H9 (cell line): ENCODE measurements around the gene ARL16. TPM values are rescaled to one million over a fixed set of nuclear protein-coding genes. Genes with fewer than 3 reads are reported as not detected.
A peak's percentile ranks its signal among the peaks of the same experiment; 100 is the strongest.

Experiments used
- DNase-seq: peaks from one replicate; pipeline ENCODE4 v3.0.0-alpha.2; 2017
- H2AFZ ChIP-seq: one replicate; pipeline ENCODE4 v1.6.1; 2013; ENCODE audit warnings: mild to moderate bottlenecking, low read length, control low read depth, moderate library complexity
- H2AK5ac ChIP-seq: 2 replicates; pipeline ENCODE4 v1.6.1; 2013; ENCODE audit warnings: low read length, control low read depth, mixed read lengths; ENCODE audit not compliant: insufficient read length
- H2BK120ac ChIP-seq: one replicate; pipeline ENCODE4 v1.6.1; 2013; ENCODE audit warnings: low read depth, mild to moderate bottlenecking, low read length, control low read depth, inconsistent platforms; ENCODE audit not compliant: poor library complexity, severe bottlenecking
- H2BK12ac ChIP-seq: 2 replicates; pipeline ENCODE4 v1.6.1; 2013; ENCODE audit warnings: low read length, control low read depth, mixed read lengths, low read depth; ENCODE audit not compliant: insufficient read length
- H2BK15ac ChIP-seq: 2 replicates; pipeline ENCODE4 v1.6.1; 2013; ENCODE audit warnings: low read depth, low read length, control low read depth
- H2BK20ac ChIP-seq: one replicate; pipeline ENCODE4 v1.6.1; 2013; ENCODE audit warnings: low read depth, mild to moderate bottlenecking, low read length, control low read depth, inconsistent platforms; ENCODE audit not compliant: poor library complexity, severe bottlenecking
- H2BK5ac ChIP-seq: 2 replicates; pipeline ENCODE4 v1.6.1; 2013; ENCODE audit warnings: low read length, control low read depth, mixed read lengths; ENCODE audit not compliant: insufficient read length
- H3K14ac ChIP-seq: 2 replicates; pipeline ENCODE4 v1.6.1; 2013; ENCODE audit warnings: low read length, control low read depth; ENCODE audit not compliant: insufficient read depth
- H3K18ac ChIP-seq: 2 replicates; pipeline ENCODE4 v1.6.1; 2013; ENCODE audit warnings: low read depth, mild to moderate bottlenecking, mixed read lengths, low read length, control low read depth; ENCODE audit not compliant: insufficient read length
- H3K23ac ChIP-seq: 2 replicates; pipeline ENCODE4 v1.6.1; 2013; ENCODE audit warnings: low read length, control low read depth, mixed read lengths, low read depth; ENCODE audit not compliant: insufficient read length
- H3K23me2 ChIP-seq: 2 replicates; pipeline ENCODE4 v1.6.1; 2013; ENCODE audit warnings: low read depth, mild to moderate bottlenecking, mixed read lengths, low read length, control low read depth; ENCODE audit not compliant: insufficient read length, poor library complexity, severe bottlenecking
- H3K27ac ChIP-seq: 2 replicates; pipeline ENCODE4 v1.5.1; 2013; ENCODE audit warnings: low read length, control low read depth, mixed read lengths, low read depth; ENCODE audit not compliant: insufficient read length
- H3K27me3 ChIP-seq: 2 replicates; pipeline ENCODE4 v1.6.1; 2013; ENCODE audit warnings: low read length, control low read depth, inconsistent platforms; ENCODE audit not compliant: insufficient read depth
- H3K4ac ChIP-seq: 2 replicates; pipeline ENCODE4 v1.6.1; 2013; ENCODE audit warnings: low read depth, mild to moderate bottlenecking, control low read depth, inconsistent platforms, low read length, moderate library complexity
- H3K4me1 ChIP-seq: 2 replicates; pipeline ENCODE4 v1.6.1; 2013; ENCODE audit warnings: low read length, control low read depth, inconsistent platforms; ENCODE audit not compliant: insufficient read depth
- H3K4me2 ChIP-seq: 2 replicates; pipeline ENCODE4 v1.6.1; 2013; ENCODE audit warnings: low read length, control low read depth, mixed read lengths; ENCODE audit not compliant: insufficient read length, insufficient read depth
- H3K56ac ChIP-seq: 2 replicates; pipeline ENCODE4 v1.6.1; 2013; ENCODE audit warnings: low read depth, mild to moderate bottlenecking, mixed read lengths, low read length, control low read depth; ENCODE audit not compliant: insufficient read length
- H3K79me1 ChIP-seq: 2 replicates; pipeline ENCODE4 v1.6.1; 2013; ENCODE audit warnings: low read depth, mild to moderate bottlenecking, moderate library complexity, low read length, control low read depth, inconsistent platforms; ENCODE audit not compliant: insufficient read depth, poor library complexity, severe bottlenecking
- H3K79me2 ChIP-seq: 2 replicates; pipeline ENCODE4 v1.6.1; 2013; ENCODE audit warnings: low read length, control low read depth, inconsistent platforms; ENCODE audit not compliant: insufficient read depth
- H3K9ac ChIP-seq: 2 replicates; pipeline ENCODE4 v1.6.1; 2013; ENCODE audit warnings: low read length, control low read depth, mixed read lengths; ENCODE audit not compliant: insufficient read length; ENCODE audit errors: extremely low read depth
- H3K9me3 ChIP-seq: one replicate; pipeline ENCODE4 v1.6.1; 2013; ENCODE audit warnings: low read depth, low read length, inconsistent platforms; ENCODE audit not compliant: control insufficient read depth
- H3T11ph ChIP-seq: one replicate; pipeline ENCODE4 v1.6.1; 2013; ENCODE audit warnings: mild to moderate bottlenecking, low read length, control low read depth, inconsistent platforms
- H4K20me1 ChIP-seq: one replicate; pipeline ENCODE4 v1.6.1; 2013; ENCODE audit not compliant: control insufficient read depth, insufficient read length, insufficient read depth
- H4K5ac ChIP-seq: 2 replicates; pipeline ENCODE4 v1.6.1; 2013; ENCODE audit warnings: low read depth, mild to moderate bottlenecking, mixed read lengths, low read length, control low read depth; ENCODE audit not compliant: insufficient read length
- H4K8ac ChIP-seq: replicated peaks from 2 replicates; pipeline ENCODE4 v1.6.1; 2013; ENCODE audit warnings: low read length, control low read depth, mixed read lengths, low read depth; ENCODE audit not compliant: insufficient read length
- H4K91ac ChIP-seq: 2 replicates; pipeline ENCODE4 v1.6.1; 2013; ENCODE audit warnings: low read depth, mild to moderate bottlenecking, moderate library complexity, mixed read lengths, low read length, control low read depth; ENCODE audit not compliant: insufficient read length
- H3K27ac Mint-ChIP-seq, 3 experiments: 2 replicates in 2 of 3; 3 replicates in 1 of 3; pipeline ENCODE4 v1.8.0; 2020 to 2021; ENCODE audit warnings: mixed read lengths in 3 of 3, mild to moderate bottlenecking in 1 of 3, moderate library complexity in 1 of 3
- H3K27me3 Mint-ChIP-seq: 2 replicates; pipeline ENCODE4 v1.8.0; 2021; ENCODE audit warnings: low read depth, mild to moderate bottlenecking, moderate library complexity, mixed read lengths
- H3K36me3 Mint-ChIP-seq, 3 experiments: 2 replicates in 2 of 3; 3 replicates in 1 of 3; pipeline ENCODE4 v1.8.0; 2020 to 2021; ENCODE audit warnings: low read depth in 3 of 3, mixed read lengths in 3 of 3; ENCODE audit not compliant: insufficient read depth in 1 of 3
- H3K4me1 Mint-ChIP-seq, 2 experiments: 2 replicates each; pipeline ENCODE4 v1.8.0; 2020; ENCODE audit warnings: mixed read lengths in 2 of 2
- H3K4me3 Mint-ChIP-seq, 2 experiments: 2 replicates in 1 of 2; 3 replicates in 1 of 2; pipeline ENCODE4 v1.8.0; 2020 to 2021; ENCODE audit warnings: mild to moderate bottlenecking in 2 of 2, mixed read lengths in 2 of 2, moderate library complexity in 1 of 2
- H3K9me3 Mint-ChIP-seq, 2 experiments: 2 replicates in 1 of 2; 3 replicates in 1 of 2; pipeline ENCODE4 v1.8.0; 2020; ENCODE audit warnings: mild to moderate bottlenecking in 2 of 2, mixed read lengths in 2 of 2, moderate library complexity in 1 of 2
- WGBS: extraction: QIAGEN DNeasy Blood & Tissue Kit; methylation state at CpG from one replicate; pipeline ENCODE4 v1.1.7; 2013; ENCODE audit warnings: missing lambda C conversion rate, low lambda C conversion rate, mixed read lengths; ENCODE audit not compliant: insufficient read length; ENCODE audit errors: extremely low coverage; 5-methylcytosine and 5-hydroxymethylcytosine counted together
- total RNA-seq: library from RNA; stranded (reverse); gene quantifications from 2 replicates; pipeline ENCODE4 v1.2.1, GENCODE V29; 2021
- TF ChIP-seq, protein P1 (sequence below): fragments of 200-600 bp; sonication (generic); conservative IDR thresholded peaks from 3 replicates; pipeline ENCODE4 v1.8.0; 2021; ENCODE audit warnings: antibody characterized with exemption, mild to moderate bottlenecking

ARL16 gene
- total RNA-seq, 1 experiment from 2014 or later = 58.6 TPM

DNA sequence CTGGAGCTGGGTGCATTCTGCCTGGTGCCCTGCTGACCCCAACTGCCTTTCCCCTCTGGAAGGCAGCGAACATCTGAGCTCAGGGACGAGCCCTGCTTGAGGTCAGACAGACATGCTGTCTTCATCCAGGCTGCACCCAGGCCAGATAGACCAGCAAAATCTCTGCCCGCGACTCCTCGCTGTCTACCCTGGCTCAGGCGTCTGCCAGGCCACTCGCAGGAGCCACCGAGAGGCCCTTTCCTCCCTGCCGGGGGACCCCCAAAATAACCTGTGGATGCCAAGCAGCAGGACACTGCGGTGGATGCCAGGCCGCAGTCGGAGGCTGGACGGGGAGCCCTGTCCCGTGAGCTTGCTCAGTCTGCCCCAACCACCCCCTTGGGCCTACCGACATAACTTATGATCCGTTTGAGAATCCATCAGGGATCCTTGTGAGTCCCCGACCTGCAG is 25.2 kb upstream of the ARL16 start:
- Histone ChIP-seq H4K91ac (no peak overlapping the region), H3K4ac (no peak overlapping the region), H2AK5ac (no peak overlapping the region), H3K27me3 (no peaks in the 10 kb centered on the region), H2BK12ac (no peak overlapping the region), H3K9ac (no peak overlapping the region), H3K23ac (no peak overlapping the region), H3K79me2 (peaks cover 7% of the 10 kb centered on the region; the same call in 1 of the 2 replicates), H3K4me1 (peaks cover 4% of the 10 kb centered on the region; the same call in 1 of the 2 replicates), H2BK120ac (no peak overlapping the region), H3K14ac (no peak overlapping the region), H2BK15ac (no peak overlapping the region), H3K4me2 (no peak overlapping the region), H3K9me3 (no peaks in the 10 kb centered on the region), H2AFZ (no peak overlapping the region), H4K5ac (no peak overlapping the region), H3T11ph (no peak overlapping the region), H4K8ac (no peak overlapping the region), H2BK20ac (no peak overlapping the region), H2BK5ac (no peak overlapping the region), H3K18ac (no peak overlapping the region), H3K56ac (no peak overlapping the region), H3K79me1 (peaks cover 5% of the 10 kb centered on the region), H3K27ac (no peak overlapping the region), H4K20me1 (no peaks in the 10 kb centered on the region), H3K23me2 (peaks cover 29% of the 10 kb centered on the region)
- H3K9me3 Mint-ChIP-seq = no peaks in the 10 kb centered on the region; a peak in 1 of 5 replicates
- peak overlapping the region in 1 of 2 experiments; percentile 26; a peak in 2 of 5 replicates for H3K4me3 Mint-ChIP-seq
- no peak for DNase-seq
- peak overlapping the region in 2 of 3 experiments; percentile 77 to 81; a peak in 5 of 7 replicates for H3K27ac Mint-ChIP-seq
- peaks cover 26 to 50% (median 31%) of the 10 kb centered on the region in 3 experiments for H3K36me3 Mint-ChIP-seq
- no CpG with 5 or more reads among the region's 17 CpGs for WGBS
- no peaks in the 10 kb centered on the region for H3K27me3 Mint-ChIP-seq
- H3K4me1 Mint-ChIP-seq = peaks cover 24 to 30% of the 10 kb centered on the region in 2 experiments
- TF ChIP-seq, protein P1, sequence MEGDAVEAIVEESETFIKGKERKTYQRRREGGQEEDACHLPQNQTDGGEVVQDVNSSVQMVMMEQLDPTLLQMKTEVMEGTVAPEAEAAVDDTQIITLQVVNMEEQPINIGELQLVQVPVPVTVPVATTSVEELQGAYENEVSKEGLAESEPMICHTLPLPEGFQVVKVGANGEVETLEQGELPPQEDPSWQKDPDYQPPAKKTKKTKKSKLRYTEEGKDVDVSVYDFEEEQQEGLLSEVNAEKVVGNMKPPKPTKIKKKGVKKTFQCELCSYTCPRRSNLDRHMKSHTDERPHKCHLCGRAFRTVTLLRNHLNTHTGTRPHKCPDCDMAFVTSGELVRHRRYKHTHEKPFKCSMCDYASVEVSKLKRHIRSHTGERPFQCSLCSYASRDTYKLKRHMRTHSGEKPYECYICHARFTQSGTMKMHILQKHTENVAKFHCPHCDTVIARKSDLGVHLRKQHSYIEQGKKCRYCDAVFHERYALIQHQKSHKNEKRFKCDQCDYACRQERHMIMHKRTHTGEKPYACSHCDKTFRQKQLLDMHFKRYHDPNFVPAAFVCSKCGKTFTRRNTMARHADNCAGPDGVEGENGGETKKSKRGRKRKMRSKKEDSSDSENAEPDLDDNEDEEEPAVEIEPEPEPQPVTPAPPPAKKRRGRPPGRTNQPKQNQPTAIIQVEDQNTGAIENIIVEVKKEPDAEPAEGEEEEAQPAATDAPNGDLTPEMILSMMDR = no peak
